B cell (primary cell): ENCODE measurements around the gene BROX.

ENCODE experiments used
- EZH2 ChIP-seq: IDR thresholded peaks from 2 replicates; pipeline ENCODE4 v1.6.1; 2012; ENCODE audit warnings: borderline replicate concordance, low read depth, mild to moderate bottlenecking, moderate library complexity, low read length; ENCODE audit not compliant: insufficient read depth, poor library complexity, severe bottlenecking
- TF ChIP-seq, protein P1 (sequence below): fragments of 200-600 bp; IDR thresholded peaks from one replicate; pipeline ENCODE4 v1.8.0; 2022; ENCODE audit warnings: antibody characterized with exemption, mild to moderate bottlenecking

DNA sequence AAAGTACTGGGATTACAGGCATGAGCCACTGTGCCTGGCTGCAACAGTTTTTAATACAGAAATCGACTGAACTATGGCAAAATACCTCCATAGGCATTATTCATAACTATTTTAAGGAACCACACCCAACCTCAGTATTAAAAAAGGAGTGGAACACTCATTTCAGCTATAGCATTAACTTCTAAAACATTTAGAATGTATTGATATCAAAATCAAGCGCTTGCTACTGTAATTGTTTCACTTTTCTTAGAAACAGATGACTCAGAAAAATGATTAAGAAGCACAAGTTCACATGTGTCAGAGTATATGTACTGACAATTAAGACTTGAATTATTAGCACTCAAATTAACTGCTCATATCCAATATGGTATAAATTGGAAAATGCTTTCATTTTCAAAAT lies 15.2 kb upstream of the BROX start:
- TF ChIP-seq, protein P1, sequence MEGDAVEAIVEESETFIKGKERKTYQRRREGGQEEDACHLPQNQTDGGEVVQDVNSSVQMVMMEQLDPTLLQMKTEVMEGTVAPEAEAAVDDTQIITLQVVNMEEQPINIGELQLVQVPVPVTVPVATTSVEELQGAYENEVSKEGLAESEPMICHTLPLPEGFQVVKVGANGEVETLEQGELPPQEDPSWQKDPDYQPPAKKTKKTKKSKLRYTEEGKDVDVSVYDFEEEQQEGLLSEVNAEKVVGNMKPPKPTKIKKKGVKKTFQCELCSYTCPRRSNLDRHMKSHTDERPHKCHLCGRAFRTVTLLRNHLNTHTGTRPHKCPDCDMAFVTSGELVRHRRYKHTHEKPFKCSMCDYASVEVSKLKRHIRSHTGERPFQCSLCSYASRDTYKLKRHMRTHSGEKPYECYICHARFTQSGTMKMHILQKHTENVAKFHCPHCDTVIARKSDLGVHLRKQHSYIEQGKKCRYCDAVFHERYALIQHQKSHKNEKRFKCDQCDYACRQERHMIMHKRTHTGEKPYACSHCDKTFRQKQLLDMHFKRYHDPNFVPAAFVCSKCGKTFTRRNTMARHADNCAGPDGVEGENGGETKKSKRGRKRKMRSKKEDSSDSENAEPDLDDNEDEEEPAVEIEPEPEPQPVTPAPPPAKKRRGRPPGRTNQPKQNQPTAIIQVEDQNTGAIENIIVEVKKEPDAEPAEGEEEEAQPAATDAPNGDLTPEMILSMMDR, result no peak
- no peak for TF ChIP-seq EZH2
